WTC11 (cell line): ENCODE measurements around the gene ITPRIP. TPM values are rescaled to one million over a fixed set of nuclear protein-coding genes. Genes with fewer than 3 reads are reported as not detected.

Experiments
- ATAC-seq: fragments of 200-7000 bp; cut with Tn5 transposase; 2 replicates; pipeline ENCODE4 v1.10.0; 2021; ENCODE audit warnings: mild to moderate bottlenecking, moderate library complexity
- CTCF ChIA-PET: fragments of 300-600 bp; sonication (Branson Sonifier 250); formaldehyde crosslinking; loops from one replicate; lab custom pipeline; 2021; ENCODE audit warnings: antibody characterized with exemption; lab: Charles Lee
- POLR2A ChIA-PET: fragments of 350-600 bp; sonication (Branson Sonifier 250); formaldehyde crosslinking; loops from one replicate; lab custom pipeline; 2021; ENCODE audit warnings: antibody characterized with exemption; lab: Charles Lee
- DNase-seq: peaks from one replicate; pipeline ENCODE4 v3.0.0; 2021; ENCODE audit warnings: low spot score
- H3K27ac Mint-ChIP-seq: 2 replicates; pipeline ENCODE4 v1.8.0; 2021; ENCODE audit warnings: mixed read lengths
- H3K27me3 Mint-ChIP-seq: 2 replicates; pipeline ENCODE4 v1.8.0; 2021; ENCODE audit warnings: low read depth, mild to moderate bottlenecking, moderate library complexity, mixed read lengths
- H3K36me3 Mint-ChIP-seq: 2 replicates; pipeline ENCODE4 v1.8.0; 2021; ENCODE audit warnings: mixed read lengths
- H3K4me1 Mint-ChIP-seq: 2 replicates; pipeline ENCODE4 v1.8.0; 2022; ENCODE audit warnings: mixed read lengths
- H3K4me3 Mint-ChIP-seq: 2 replicates; pipeline ENCODE4 v1.8.0; 2021; ENCODE audit warnings: mild to moderate bottlenecking, moderate library complexity, mixed read lengths
- H3K9me3 Mint-ChIP-seq: 2 replicates; pipeline ENCODE4 v1.8.0; 2021; ENCODE audit warnings: mixed read lengths
- E2F1 ChIP-seq: sonication (generic); formaldehyde crosslinking; IDR thresholded peaks from 2 replicates; pipeline ENCODE4 v1.8.0; 2022; ENCODE audit warnings: mild to moderate bottlenecking, missing genetic modification reagents
- ETV6 ChIP-seq: sonication (generic); formaldehyde crosslinking; IDR thresholded peaks from 2 replicates; pipeline ENCODE4 v1.8.1; 2022; ENCODE audit warnings: mild to moderate bottlenecking, missing genetic modification reagents
- FOXK1 ChIP-seq: sonication (generic); formaldehyde crosslinking; IDR thresholded peaks from 2 replicates; pipeline ENCODE4 v1.8.0; 2022; ENCODE audit warnings: mild to moderate bottlenecking, moderate library complexity, missing genetic modification reagents
- FOXP1 ChIP-seq: sonication (generic); formaldehyde crosslinking; IDR thresholded peaks from 2 replicates; pipeline ENCODE4 v1.8.0; 2022; ENCODE audit warnings: missing genetic modification reagents, mild to moderate bottlenecking, moderate library complexity, borderline replicate concordance
- JAZF1 ChIP-seq: fragments of 250-450 bp; sonication (Bioruptor Pico); IDR thresholded peaks from 2 replicates; pipeline ENCODE4 v1.9.0; 2021; ENCODE audit warnings: moderate library complexity, mild to moderate bottlenecking, inconsistent platforms
- MAX ChIP-seq: sonication (generic); formaldehyde crosslinking; IDR thresholded peaks from 2 replicates; pipeline ENCODE4 v1.8.0; 2022; ENCODE audit warnings: mild to moderate bottlenecking, missing genetic modification reagents
- NR1H2 ChIP-seq: sonication (generic); formaldehyde crosslinking; IDR thresholded peaks from 2 replicates; pipeline ENCODE4 v1.9.0; 2021; ENCODE audit warnings: mild to moderate bottlenecking, moderate library complexity, missing genetic modification reagents
- TCF7 ChIP-seq: sonication (generic); formaldehyde crosslinking; IDR thresholded peaks from 2 replicates; pipeline ENCODE4 v1.8.0; 2022; ENCODE audit warnings: mild to moderate bottlenecking, low read depth, missing genetic modification reagents, moderate library complexity
- ZNF423 ChIP-seq: fragments of 250-450 bp; sonication (Bioruptor Pico); IDR thresholded peaks from 2 replicates; pipeline ENCODE4 v2.1.2; 2022; ENCODE audit warnings: mild to moderate bottlenecking, moderate library complexity
- total RNA-seq: library from RNA; stranded (reverse); gene quantifications from 3 replicates; pipeline ENCODE4 v1.2.3, GENCODE V29; 2021
- TF ChIP-seq, protein P1 (sequence below): sonication (generic); formaldehyde crosslinking; IDR thresholded peaks from 2 replicates; pipeline ENCODE4 v1.8.0; 2023; ENCODE audit warnings: missing genetic modification reagents, mild to moderate bottlenecking, borderline replicate concordance
- TF ChIP-seq, protein P2 (sequence below): fragments of 250-450 bp; sonication (Bioruptor Pico); IDR thresholded peaks from 2 replicates; pipeline ENCODE4 v1.8.0; 2021; ENCODE audit warnings: mild to moderate bottlenecking
- TF ChIP-seq, protein P3 (sequence below): sonication (generic); formaldehyde crosslinking; IDR thresholded peaks from 2 replicates; pipeline ENCODE4 v1.8.0; 2023; ENCODE audit warnings: mild to moderate bottlenecking, missing genetic modification reagents

ITPRIP gene
- total RNA-seq, 1 experiment from 2014 or later = 16.8 TPM

DNA sequence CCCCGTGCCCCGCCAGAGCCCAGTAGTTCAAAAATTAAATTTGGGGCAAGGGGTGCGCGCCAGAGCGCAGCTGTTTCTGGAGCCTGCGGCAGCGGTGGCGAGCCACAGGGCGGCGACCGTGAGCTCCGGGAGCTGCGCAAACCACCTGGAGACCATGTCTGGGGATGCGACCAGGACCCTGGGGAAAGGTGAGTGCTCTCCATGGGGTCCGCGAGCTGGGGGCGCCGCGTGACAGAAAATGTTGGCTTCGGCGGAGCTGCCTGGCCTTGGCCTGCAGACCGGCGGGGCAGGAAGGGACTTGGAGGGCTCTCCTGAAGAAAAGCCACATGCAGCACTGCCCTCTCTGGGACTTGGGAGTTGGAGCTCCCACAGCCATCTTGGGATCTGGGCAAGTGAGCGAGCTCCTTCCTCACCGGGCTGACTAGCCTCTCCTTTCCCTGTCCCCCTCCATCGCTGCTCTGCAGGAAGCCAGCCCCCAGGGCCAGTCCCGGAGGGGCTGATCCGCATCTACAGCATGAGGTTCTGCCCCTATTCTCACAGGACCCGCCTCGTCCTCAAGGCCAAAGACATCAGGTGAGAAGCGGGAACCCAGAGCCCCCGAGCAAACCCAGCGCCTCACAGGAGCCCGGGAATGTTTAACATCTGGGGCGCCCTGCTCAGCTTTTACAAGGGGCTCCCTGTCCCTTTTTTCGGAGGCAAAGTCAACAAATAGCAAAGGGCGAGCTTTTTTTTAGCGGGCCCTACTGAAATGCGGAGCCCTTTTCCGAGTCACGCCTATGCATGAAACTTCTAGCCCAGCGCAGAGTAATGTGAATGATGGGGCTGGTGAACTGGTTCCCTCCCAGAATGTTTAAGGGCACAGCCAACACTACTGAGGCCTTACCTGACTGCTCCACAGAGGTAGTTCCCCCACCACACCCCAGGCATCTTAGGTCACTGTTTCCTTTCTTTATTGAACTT lies 63.2 kb downstream of the ITPRIP start (continued):
- TF ChIP-seq, protein P1, sequence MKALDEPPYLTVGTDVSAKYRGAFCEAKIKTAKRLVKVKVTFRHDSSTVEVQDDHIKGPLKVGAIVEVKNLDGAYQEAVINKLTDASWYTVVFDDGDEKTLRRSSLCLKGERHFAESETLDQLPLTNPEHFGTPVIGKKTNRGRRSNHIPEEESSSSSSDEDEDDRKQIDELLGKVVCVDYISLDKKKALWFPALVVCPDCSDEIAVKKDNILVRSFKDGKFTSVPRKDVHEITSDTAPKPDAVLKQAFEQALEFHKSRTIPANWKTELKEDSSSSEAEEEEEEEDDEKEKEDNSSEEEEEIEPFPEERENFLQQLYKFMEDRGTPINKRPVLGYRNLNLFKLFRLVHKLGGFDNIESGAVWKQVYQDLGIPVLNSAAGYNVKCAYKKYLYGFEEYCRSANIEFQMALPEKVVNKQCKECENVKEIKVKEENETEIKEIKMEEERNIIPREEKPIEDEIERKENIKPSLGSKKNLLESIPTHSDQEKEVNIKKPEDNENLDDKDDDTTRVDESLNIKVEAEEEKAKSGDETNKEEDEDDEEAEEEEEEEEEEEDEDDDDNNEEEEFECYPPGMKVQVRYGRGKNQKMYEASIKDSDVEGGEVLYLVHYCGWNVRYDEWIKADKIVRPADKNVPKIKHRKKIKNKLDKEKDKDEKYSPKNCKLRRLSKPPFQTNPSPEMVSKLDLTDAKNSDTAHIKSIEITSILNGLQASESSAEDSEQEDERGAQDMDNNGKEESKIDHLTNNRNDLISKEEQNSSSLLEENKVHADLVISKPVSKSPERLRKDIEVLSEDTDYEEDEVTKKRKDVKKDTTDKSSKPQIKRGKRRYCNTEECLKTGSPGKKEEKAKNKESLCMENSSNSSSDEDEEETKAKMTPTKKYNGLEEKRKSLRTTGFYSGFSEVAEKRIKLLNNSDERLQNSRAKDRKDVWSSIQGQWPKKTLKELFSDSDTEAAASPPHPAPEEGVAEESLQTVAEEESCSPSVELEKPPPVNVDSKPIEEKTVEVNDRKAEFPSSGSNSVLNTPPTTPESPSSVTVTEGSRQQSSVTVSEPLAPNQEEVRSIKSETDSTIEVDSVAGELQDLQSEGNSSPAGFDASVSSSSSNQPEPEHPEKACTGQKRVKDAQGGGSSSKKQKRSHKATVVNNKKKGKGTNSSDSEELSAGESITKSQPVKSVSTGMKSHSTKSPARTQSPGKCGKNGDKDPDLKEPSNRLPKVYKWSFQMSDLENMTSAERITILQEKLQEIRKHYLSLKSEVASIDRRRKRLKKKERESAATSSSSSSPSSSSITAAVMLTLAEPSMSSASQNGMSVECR (CRISPR knock-in tag) = 0 out of 2 replicates have a peak, but pooled peaks have one; percentile 40
- TF ChIP-seq FOXP1 (CRISPR knock-in tag) (peak; percentile 65; the same call in 1 of the 2 replicates), MAX (CRISPR knock-in tag) (peak; percentile 83), NR1H2 (no peak), JAZF1 (CRISPR knock-in tag) (no peak), ZNF423 (CRISPR knock-in tag) (peak; percentile 67; the same call in 1 of the 2 replicates), FOXK1 (CRISPR knock-in tag) (no peak)
- TF ChIP-seq, protein P2, sequence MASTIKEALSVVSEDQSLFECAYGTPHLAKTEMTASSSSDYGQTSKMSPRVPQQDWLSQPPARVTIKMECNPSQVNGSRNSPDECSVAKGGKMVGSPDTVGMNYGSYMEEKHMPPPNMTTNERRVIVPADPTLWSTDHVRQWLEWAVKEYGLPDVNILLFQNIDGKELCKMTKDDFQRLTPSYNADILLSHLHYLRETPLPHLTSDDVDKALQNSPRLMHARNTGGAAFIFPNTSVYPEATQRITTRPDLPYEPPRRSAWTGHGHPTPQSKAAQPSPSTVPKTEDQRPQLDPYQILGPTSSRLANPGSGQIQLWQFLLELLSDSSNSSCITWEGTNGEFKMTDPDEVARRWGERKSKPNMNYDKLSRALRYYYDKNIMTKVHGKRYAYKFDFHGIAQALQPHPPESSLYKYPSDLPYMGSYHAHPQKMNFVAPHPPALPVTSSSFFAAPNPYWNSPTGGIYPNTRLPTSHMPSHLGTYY (CRISPR knock-in tag) = no peak
- TF ChIP-seq, protein P3, sequence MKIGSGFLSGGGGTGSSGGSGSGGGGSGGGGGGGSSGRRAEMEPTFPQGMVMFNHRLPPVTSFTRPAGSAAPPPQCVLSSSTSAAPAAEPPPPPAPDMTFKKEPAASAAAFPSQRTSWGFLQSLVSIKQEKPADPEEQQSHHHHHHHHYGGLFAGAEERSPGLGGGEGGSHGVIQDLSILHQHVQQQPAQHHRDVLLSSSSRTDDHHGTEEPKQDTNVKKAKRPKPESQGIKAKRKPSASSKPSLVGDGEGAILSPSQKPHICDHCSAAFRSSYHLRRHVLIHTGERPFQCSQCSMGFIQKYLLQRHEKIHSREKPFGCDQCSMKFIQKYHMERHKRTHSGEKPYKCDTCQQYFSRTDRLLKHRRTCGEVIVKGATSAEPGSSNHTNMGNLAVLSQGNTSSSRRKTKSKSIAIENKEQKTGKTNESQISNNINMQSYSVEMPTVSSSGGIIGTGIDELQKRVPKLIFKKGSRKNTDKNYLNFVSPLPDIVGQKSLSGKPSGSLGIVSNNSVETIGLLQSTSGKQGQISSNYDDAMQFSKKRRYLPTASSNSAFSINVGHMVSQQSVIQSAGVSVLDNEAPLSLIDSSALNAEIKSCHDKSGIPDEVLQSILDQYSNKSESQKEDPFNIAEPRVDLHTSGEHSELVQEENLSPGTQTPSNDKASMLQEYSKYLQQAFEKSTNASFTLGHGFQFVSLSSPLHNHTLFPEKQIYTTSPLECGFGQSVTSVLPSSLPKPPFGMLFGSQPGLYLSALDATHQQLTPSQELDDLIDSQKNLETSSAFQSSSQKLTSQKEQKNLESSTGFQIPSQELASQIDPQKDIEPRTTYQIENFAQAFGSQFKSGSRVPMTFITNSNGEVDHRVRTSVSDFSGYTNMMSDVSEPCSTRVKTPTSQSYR = no peak

DNA sequence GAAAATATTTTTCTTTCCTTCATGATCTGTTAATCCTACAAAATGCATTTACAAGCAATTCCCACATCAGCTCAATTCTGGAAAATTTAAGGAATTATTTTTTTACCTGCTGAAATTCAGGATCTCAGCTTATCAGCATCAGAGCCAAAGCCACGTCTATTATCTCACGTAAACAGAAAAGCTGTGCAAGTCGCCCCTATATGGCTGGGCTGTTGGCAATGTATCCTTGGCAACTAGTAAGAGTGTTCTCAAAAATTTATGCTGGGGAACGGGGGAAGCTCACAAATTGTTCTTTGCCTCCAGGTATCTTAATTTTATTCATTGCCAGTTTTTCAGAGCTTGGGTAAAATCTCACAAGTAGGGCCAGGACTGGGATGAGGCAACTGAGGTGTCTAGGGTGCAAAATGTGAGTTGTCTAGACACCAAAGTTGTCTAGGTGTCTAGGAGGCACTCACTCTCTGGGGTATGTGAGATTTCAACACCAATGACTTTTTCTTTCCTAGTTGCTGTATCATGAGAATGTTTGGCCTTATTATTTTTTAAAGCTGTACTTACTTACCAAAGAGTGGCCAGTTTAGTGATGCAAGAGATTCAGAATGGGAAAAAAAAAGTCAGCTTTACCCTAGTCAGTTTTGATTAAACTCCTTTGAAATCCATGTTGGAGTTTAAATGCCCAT lies 64.2 kb downstream of the ITPRIP start:
- H3K36me3 Mint-ChIP-seq = no peaks in the 10 kb centered on the region; the same call in 1 of the 2 replicates
- DNase-seq = no peak
- H3K4me3 Mint-ChIP-seq = peak overlapping the region; percentile 70
- TF ChIP-seq E2F1 (no peak), TCF7 (CRISPR knock-in tag) (no peak), ETV6 (no peak)
- TF ChIP-seq, all 79 proteins: peak for 0
- ChIA-PET CTCF (interaction anchor here (0.8 to 8.8 kb wide), 48 partner anchors 9 to 387 kb away, joined by 3 to 126 read pairs (median 7); partner anchors contain the start of genes CFAP58, GSTO1, ITPRIP and SFR1), POLR2A (interaction anchor here (1.0 to 1.5 kb wide), 4 partner anchors 20 to 153 kb away, joined by 3 to 6 read pairs (median 4); partner anchors contain the start of genes CFAP43, GSTO1 and ITPRIP)
- H3K27me3 Mint-ChIP-seq = peaks cover 12% of the 10 kb centered on the region
- ATAC-seq = no peak
- H3K4me1 Mint-ChIP-seq = peaks cover 10% of the 10 kb centered on the region
- H3K9me3 Mint-ChIP-seq = no peaks in the 10 kb centered on the region
- no peak overlapping the region for H3K27ac Mint-ChIP-seq
